WTC11 (cell line): ENCODE measurements around the gene NME2.

ENCODE experiments used
- CREB1 ChIP-seq: sonication (generic); formaldehyde crosslinking; IDR thresholded peaks from 2 replicates; pipeline ENCODE4 v1.8.0; 2023; ENCODE audit warnings: mild to moderate bottlenecking, missing genetic modification reagents
- NR2C2 ChIP-seq: sonication (generic); formaldehyde crosslinking; IDR thresholded peaks from 2 replicates; pipeline ENCODE4 v1.8.0; 2022; ENCODE audit warnings: mild to moderate bottlenecking, missing genetic modification reagents
- SP1 ChIP-seq: sonication (generic); formaldehyde crosslinking; conservative IDR thresholded peaks from 2 replicates; pipeline ENCODE4 v1.8.1; 2022; ENCODE audit warnings: missing genetic modification reagents
- TEAD4 ChIP-seq: sonication (generic); formaldehyde crosslinking; IDR thresholded peaks from 2 replicates; pipeline ENCODE4 v1.8.0; 2022; ENCODE audit warnings: mild to moderate bottlenecking, missing genetic modification reagents
- ZNF232 ChIP-seq: sonication (generic); formaldehyde crosslinking; IDR thresholded peaks from 2 replicates; pipeline ENCODE4 v1.8.0; 2022; ENCODE audit warnings: mild to moderate bottlenecking, missing genetic modification reagents
- TF ChIP-seq, protein P1 (sequence below): fragments of 200-600 bp; IDR thresholded peaks from 2 replicates; pipeline ENCODE4 v1.8.0; 2022; ENCODE audit warnings: antibody characterized with exemption
- TF ChIP-seq, protein P2 (sequence below): sonication (generic); formaldehyde crosslinking; IDR thresholded peaks from 2 replicates; pipeline ENCODE4 v1.8.0; 2022; ENCODE audit warnings: mild to moderate bottlenecking, missing genetic modification reagents
- TF ChIP-seq, protein P3 (sequence below): sonication (generic); formaldehyde crosslinking; conservative IDR thresholded peaks from 2 replicates; pipeline ENCODE4 v1.8.1; 2022; ENCODE audit warnings: mild to moderate bottlenecking, missing genetic modification reagents
- TF ChIP-seq, protein P4 (sequence below): sonication (generic); formaldehyde crosslinking; IDR thresholded peaks from 2 replicates; pipeline ENCODE4 v1.8.0; 2022; ENCODE audit warnings: mild to moderate bottlenecking, missing genetic modification reagents

DNA sequence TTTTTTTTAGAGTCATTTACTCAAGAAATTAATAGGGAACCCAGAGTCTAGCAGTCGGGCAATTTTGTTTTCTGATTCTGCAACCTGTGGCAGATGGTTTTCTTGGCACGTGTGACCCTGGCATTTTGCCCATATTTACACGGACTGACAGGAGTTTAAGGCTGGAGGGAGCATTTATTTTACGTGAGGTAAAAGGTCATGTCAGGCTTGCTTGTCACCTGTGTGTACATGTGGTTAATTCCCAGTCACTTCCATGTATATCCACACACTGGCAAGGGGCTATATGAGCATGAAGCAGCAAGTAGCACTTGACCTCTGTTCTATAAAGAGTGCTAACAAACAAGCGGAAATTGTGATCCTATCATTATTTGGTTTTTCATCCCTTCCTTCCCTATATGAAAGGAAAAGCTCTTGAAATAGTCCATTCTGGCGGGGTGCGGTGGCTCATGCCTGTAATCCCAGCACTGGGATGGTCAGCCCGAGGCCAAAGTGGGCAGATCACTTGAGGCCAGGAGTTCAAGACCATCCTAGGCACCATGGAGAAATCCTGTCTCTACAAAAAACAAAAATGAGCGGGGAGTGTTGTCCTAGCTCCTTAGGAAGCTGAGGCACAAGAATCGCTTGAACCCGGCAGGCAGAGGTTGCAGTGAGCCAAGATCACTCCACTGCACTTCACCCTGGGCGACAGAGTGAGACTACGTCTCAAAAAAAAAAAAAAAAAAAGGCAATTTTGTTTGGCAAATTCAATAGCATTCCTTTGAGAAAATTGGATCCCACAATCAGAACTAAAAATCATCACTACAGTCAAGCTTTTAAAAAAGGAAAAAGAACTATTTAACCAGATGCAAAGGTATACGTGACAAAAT lies 47.6 kb upstream of the NME2 start:
- TF ChIP-seq ZNF232 (CRISPR knock-in tag) (no peak), TEAD4 (CRISPR knock-in tag) (no peak), NR2C2 (CRISPR knock-in tag) (no peak), CREB1 (CRISPR knock-in tag) (no peak), SP1 (CRISPR knock-in tag) (no peak)
- TF ChIP-seq, protein P1, sequence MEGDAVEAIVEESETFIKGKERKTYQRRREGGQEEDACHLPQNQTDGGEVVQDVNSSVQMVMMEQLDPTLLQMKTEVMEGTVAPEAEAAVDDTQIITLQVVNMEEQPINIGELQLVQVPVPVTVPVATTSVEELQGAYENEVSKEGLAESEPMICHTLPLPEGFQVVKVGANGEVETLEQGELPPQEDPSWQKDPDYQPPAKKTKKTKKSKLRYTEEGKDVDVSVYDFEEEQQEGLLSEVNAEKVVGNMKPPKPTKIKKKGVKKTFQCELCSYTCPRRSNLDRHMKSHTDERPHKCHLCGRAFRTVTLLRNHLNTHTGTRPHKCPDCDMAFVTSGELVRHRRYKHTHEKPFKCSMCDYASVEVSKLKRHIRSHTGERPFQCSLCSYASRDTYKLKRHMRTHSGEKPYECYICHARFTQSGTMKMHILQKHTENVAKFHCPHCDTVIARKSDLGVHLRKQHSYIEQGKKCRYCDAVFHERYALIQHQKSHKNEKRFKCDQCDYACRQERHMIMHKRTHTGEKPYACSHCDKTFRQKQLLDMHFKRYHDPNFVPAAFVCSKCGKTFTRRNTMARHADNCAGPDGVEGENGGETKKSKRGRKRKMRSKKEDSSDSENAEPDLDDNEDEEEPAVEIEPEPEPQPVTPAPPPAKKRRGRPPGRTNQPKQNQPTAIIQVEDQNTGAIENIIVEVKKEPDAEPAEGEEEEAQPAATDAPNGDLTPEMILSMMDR: no peak
- TF ChIP-seq, protein P2, sequence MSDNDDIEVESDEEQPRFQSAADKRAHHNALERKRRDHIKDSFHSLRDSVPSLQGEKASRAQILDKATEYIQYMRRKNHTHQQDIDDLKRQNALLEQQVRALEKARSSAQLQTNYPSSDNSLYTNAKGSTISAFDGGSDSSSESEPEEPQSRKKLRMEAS: no peak
- TF ChIP-seq, protein P3, sequence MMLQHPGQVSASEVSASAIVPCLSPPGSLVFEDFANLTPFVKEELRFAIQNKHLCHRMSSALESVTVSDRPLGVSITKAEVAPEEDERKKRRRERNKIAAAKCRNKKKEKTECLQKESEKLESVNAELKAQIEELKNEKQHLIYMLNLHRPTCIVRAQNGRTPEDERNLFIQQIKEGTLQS: no peak
- TF ChIP-seq, protein P4, sequence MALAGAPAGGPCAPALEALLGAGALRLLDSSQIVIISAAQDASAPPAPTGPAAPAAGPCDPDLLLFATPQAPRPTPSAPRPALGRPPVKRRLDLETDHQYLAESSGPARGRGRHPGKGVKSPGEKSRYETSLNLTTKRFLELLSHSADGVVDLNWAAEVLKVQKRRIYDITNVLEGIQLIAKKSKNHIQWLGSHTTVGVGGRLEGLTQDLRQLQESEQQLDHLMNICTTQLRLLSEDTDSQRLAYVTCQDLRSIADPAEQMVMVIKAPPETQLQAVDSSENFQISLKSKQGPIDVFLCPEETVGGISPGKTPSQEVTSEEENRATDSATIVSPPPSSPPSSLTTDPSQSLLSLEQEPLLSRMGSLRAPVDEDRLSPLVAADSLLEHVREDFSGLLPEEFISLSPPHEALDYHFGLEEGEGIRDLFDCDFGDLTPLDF: no peak
